H9 (cell line): Measurements from ENCODE around the gene CINP. TPM values are rescaled to one million over a fixed set of nuclear protein-coding genes. Genes with fewer than 3 reads are reported as not detected.

ENCODE experiments used
- DNase-seq: peaks from one replicate; pipeline ENCODE4 v3.0.0-alpha.2; 2017
- H2AFZ ChIP-seq: one replicate; pipeline ENCODE4 v1.6.1; 2013; ENCODE audit warnings: mild to moderate bottlenecking, low read length, control low read depth, moderate library complexity
- H2AK5ac ChIP-seq: 2 replicates; pipeline ENCODE4 v1.6.1; 2013; ENCODE audit warnings: low read length, control low read depth, mixed read lengths; ENCODE audit not compliant: insufficient read length
- H2BK120ac ChIP-seq: one replicate; pipeline ENCODE4 v1.6.1; 2013; ENCODE audit warnings: low read depth, mild to moderate bottlenecking, low read length, control low read depth, inconsistent platforms; ENCODE audit not compliant: poor library complexity, severe bottlenecking
- H2BK12ac ChIP-seq: 2 replicates; pipeline ENCODE4 v1.6.1; 2013; ENCODE audit warnings: low read length, control low read depth, mixed read lengths, low read depth; ENCODE audit not compliant: insufficient read length
- H2BK15ac ChIP-seq: 2 replicates; pipeline ENCODE4 v1.6.1; 2013; ENCODE audit warnings: low read depth, low read length, control low read depth
- H2BK20ac ChIP-seq: one replicate; pipeline ENCODE4 v1.6.1; 2013; ENCODE audit warnings: low read depth, mild to moderate bottlenecking, low read length, control low read depth, inconsistent platforms; ENCODE audit not compliant: poor library complexity, severe bottlenecking
- H2BK5ac ChIP-seq: 2 replicates; pipeline ENCODE4 v1.6.1; 2013; ENCODE audit warnings: low read length, control low read depth, mixed read lengths; ENCODE audit not compliant: insufficient read length
- H3K14ac ChIP-seq: 2 replicates; pipeline ENCODE4 v1.6.1; 2013; ENCODE audit warnings: low read length, control low read depth; ENCODE audit not compliant: insufficient read depth
- H3K18ac ChIP-seq: 2 replicates; pipeline ENCODE4 v1.6.1; 2013; ENCODE audit warnings: low read depth, mild to moderate bottlenecking, mixed read lengths, low read length, control low read depth; ENCODE audit not compliant: insufficient read length
- H3K23ac ChIP-seq: 2 replicates; pipeline ENCODE4 v1.6.1; 2013; ENCODE audit warnings: low read length, control low read depth, mixed read lengths, low read depth; ENCODE audit not compliant: insufficient read length
- H3K23me2 ChIP-seq: 2 replicates; pipeline ENCODE4 v1.6.1; 2013; ENCODE audit warnings: low read depth, mild to moderate bottlenecking, mixed read lengths, low read length, control low read depth; ENCODE audit not compliant: insufficient read length, poor library complexity, severe bottlenecking
- H3K27ac ChIP-seq: 2 replicates; pipeline ENCODE4 v1.5.1; 2013; ENCODE audit warnings: low read length, control low read depth, mixed read lengths, low read depth; ENCODE audit not compliant: insufficient read length
- H3K27me3 ChIP-seq: 2 replicates; pipeline ENCODE4 v1.6.1; 2013; ENCODE audit warnings: low read length, control low read depth, inconsistent platforms; ENCODE audit not compliant: insufficient read depth
- H3K4ac ChIP-seq: 2 replicates; pipeline ENCODE4 v1.6.1; 2013; ENCODE audit warnings: low read depth, mild to moderate bottlenecking, control low read depth, inconsistent platforms, low read length, moderate library complexity
- H3K4me1 ChIP-seq: 2 replicates; pipeline ENCODE4 v1.6.1; 2013; ENCODE audit warnings: low read length, control low read depth, inconsistent platforms; ENCODE audit not compliant: insufficient read depth
- H3K4me2 ChIP-seq: 2 replicates; pipeline ENCODE4 v1.6.1; 2013; ENCODE audit warnings: low read length, control low read depth, mixed read lengths; ENCODE audit not compliant: insufficient read length, insufficient read depth
- H3K56ac ChIP-seq: 2 replicates; pipeline ENCODE4 v1.6.1; 2013; ENCODE audit warnings: low read depth, mild to moderate bottlenecking, mixed read lengths, low read length, control low read depth; ENCODE audit not compliant: insufficient read length
- H3K79me1 ChIP-seq: 2 replicates; pipeline ENCODE4 v1.6.1; 2013; ENCODE audit warnings: low read depth, mild to moderate bottlenecking, moderate library complexity, low read length, control low read depth, inconsistent platforms; ENCODE audit not compliant: insufficient read depth, poor library complexity, severe bottlenecking
- H3K79me2 ChIP-seq: 2 replicates; pipeline ENCODE4 v1.6.1; 2013; ENCODE audit warnings: low read length, control low read depth, inconsistent platforms; ENCODE audit not compliant: insufficient read depth
- H3K9ac ChIP-seq: 2 replicates; pipeline ENCODE4 v1.6.1; 2013; ENCODE audit warnings: low read length, control low read depth, mixed read lengths; ENCODE audit not compliant: insufficient read length; ENCODE audit errors: extremely low read depth
- H3K9me3 ChIP-seq: one replicate; pipeline ENCODE4 v1.6.1; 2013; ENCODE audit warnings: low read depth, low read length, inconsistent platforms; ENCODE audit not compliant: control insufficient read depth
- H3T11ph ChIP-seq: one replicate; pipeline ENCODE4 v1.6.1; 2013; ENCODE audit warnings: mild to moderate bottlenecking, low read length, control low read depth, inconsistent platforms
- H4K20me1 ChIP-seq: one replicate; pipeline ENCODE4 v1.6.1; 2013; ENCODE audit not compliant: control insufficient read depth, insufficient read length, insufficient read depth
- H4K5ac ChIP-seq: 2 replicates; pipeline ENCODE4 v1.6.1; 2013; ENCODE audit warnings: low read depth, mild to moderate bottlenecking, mixed read lengths, low read length, control low read depth; ENCODE audit not compliant: insufficient read length
- H4K8ac ChIP-seq: replicated peaks from 2 replicates; pipeline ENCODE4 v1.6.1; 2013; ENCODE audit warnings: low read length, control low read depth, mixed read lengths, low read depth; ENCODE audit not compliant: insufficient read length
- H4K91ac ChIP-seq: 2 replicates; pipeline ENCODE4 v1.6.1; 2013; ENCODE audit warnings: low read depth, mild to moderate bottlenecking, moderate library complexity, mixed read lengths, low read length, control low read depth; ENCODE audit not compliant: insufficient read length
- H3K27ac Mint-ChIP-seq, 3 experiments: 2 replicates in 2 of 3; 3 replicates in 1 of 3; pipeline ENCODE4 v1.8.0; 2020 to 2021; ENCODE audit warnings: mixed read lengths in 3 of 3, mild to moderate bottlenecking in 1 of 3, moderate library complexity in 1 of 3
- H3K27me3 Mint-ChIP-seq: 2 replicates; pipeline ENCODE4 v1.8.0; 2021; ENCODE audit warnings: low read depth, mild to moderate bottlenecking, moderate library complexity, mixed read lengths
- H3K36me3 Mint-ChIP-seq, 3 experiments: 2 replicates in 2 of 3; 3 replicates in 1 of 3; pipeline ENCODE4 v1.8.0; 2020 to 2021; ENCODE audit warnings: low read depth in 3 of 3, mixed read lengths in 3 of 3; ENCODE audit not compliant: insufficient read depth in 1 of 3
- H3K4me1 Mint-ChIP-seq, 2 experiments: 2 replicates each; pipeline ENCODE4 v1.8.0; 2020; ENCODE audit warnings: mixed read lengths in 2 of 2
- H3K4me3 Mint-ChIP-seq, 2 experiments: 2 replicates in 1 of 2; 3 replicates in 1 of 2; pipeline ENCODE4 v1.8.0; 2020 to 2021; ENCODE audit warnings: mild to moderate bottlenecking in 2 of 2, mixed read lengths in 2 of 2, moderate library complexity in 1 of 2
- H3K9me3 Mint-ChIP-seq, 2 experiments: 2 replicates in 1 of 2; 3 replicates in 1 of 2; pipeline ENCODE4 v1.8.0; 2020; ENCODE audit warnings: mild to moderate bottlenecking in 2 of 2, mixed read lengths in 2 of 2, moderate library complexity in 1 of 2
- CTCF ChIP-seq: fragments of 200-600 bp; sonication (generic); conservative IDR thresholded peaks from 3 replicates; pipeline ENCODE4 v1.8.0; 2021; ENCODE audit warnings: antibody characterized with exemption, mild to moderate bottlenecking
- WGBS: extraction: QIAGEN DNeasy Blood & Tissue Kit; methylation state at CpG from one replicate; pipeline ENCODE4 v1.1.7; 2013; ENCODE audit warnings: missing lambda C conversion rate, low lambda C conversion rate, mixed read lengths; ENCODE audit not compliant: insufficient read length; ENCODE audit errors: extremely low coverage; 5-methylcytosine and 5-hydroxymethylcytosine counted together
- total RNA-seq: library from RNA; stranded (reverse); gene quantifications from 2 replicates; pipeline ENCODE4 v1.2.1, GENCODE V29; 2021

CINP gene
- total RNA-seq, 1 experiment from 2014 or later: 39.5 TPM

DNA sequence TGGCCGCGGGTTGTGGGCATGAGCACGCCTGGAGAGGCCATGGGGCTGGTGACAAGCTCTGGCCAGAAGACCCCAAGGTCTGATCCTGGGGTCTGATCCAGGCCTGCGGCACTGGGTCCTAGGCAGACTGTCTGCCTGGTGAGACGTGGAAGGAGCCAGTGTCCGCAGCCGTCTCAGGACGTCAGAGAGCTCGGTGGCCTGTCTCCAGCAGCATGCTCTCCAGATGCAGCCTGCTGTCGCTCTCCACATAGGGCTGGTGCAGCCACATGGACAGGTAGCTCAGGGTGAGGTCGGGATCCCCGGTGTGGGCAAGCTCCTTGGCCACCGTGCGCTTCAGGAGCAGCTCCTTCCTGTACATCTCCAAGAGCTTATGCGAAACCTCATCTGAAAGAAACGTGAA, 14.3 kb downstream of the CINP start:
- no peaks in the 10 kb centered on the region for H4K20me1 ChIP-seq
- H2AK5ac ChIP-seq: no peak overlapping the region
- H3K27me3 ChIP-seq: no peaks in the 10 kb centered on the region
- H3T11ph ChIP-seq: no peak overlapping the region
- no peak overlapping the region for H3K14ac ChIP-seq
- H3K79me2 ChIP-seq: no peaks in the 10 kb centered on the region
- no peak overlapping the region for H3K18ac ChIP-seq
- no peaks in the 10 kb centered on the region for H3K4me1 ChIP-seq
- no peak overlapping the region for H3K4ac ChIP-seq
- no peak overlapping the region for H4K5ac ChIP-seq
- no peak overlapping the region for H4K8ac ChIP-seq
- Mint-ChIP-seq H3K27me3 (no peaks in the 10 kb centered on the region), H3K36me3 (peaks cover 15 to 57% (median 33%) of the 10 kb centered on the region in 3 experiments; a peak in 6 of 7 replicates), H3K9me3 (no peaks in the 10 kb centered on the region), H3K27ac (no peak overlapping the region), H3K4me1 (no peaks in the 10 kb centered on the region), H3K4me3 (no peak overlapping the region)
- H3K79me1 ChIP-seq: no peaks in the 10 kb centered on the region
- DNase-seq: no peak
- no peaks in the 10 kb centered on the region for H3K9me3 ChIP-seq
- no peak overlapping the region for H3K23ac ChIP-seq
- no peak overlapping the region for H2AFZ ChIP-seq
- no CpG with 5 or more reads among the region's 16 CpGs for WGBS
- no peak overlapping the region for H2BK12ac ChIP-seq
- H2BK15ac ChIP-seq: no peak overlapping the region
- TF ChIP-seq CTCF: no peak
- no peak overlapping the region for H3K56ac ChIP-seq
- H3K23me2 ChIP-seq: no peaks in the 10 kb centered on the region
- no peak overlapping the region for H3K27ac ChIP-seq
- H3K4me2 ChIP-seq: no peak overlapping the region
- H2BK120ac ChIP-seq: no peak overlapping the region
- H4K91ac ChIP-seq: no peak overlapping the region
- no peak overlapping the region for H3K9ac ChIP-seq
- H2BK5ac ChIP-seq: no peak overlapping the region
- no peak overlapping the region for H2BK20ac ChIP-seq
